Measurements from ENCODE around the gene DCLRE1C. TPM values are rescaled to one million over a fixed set of nuclear protein-coding genes. Genes with fewer than 3 reads are reported as not detected.

DCLRE1C gene
- total and polyA plus RNA-seq, 9 of the 15 experiments (the other 6 are each of a cell fraction or from before 2014, with no cell fraction given) = 8.8 to 22.2 (median 13.9) TPM

DNA sequence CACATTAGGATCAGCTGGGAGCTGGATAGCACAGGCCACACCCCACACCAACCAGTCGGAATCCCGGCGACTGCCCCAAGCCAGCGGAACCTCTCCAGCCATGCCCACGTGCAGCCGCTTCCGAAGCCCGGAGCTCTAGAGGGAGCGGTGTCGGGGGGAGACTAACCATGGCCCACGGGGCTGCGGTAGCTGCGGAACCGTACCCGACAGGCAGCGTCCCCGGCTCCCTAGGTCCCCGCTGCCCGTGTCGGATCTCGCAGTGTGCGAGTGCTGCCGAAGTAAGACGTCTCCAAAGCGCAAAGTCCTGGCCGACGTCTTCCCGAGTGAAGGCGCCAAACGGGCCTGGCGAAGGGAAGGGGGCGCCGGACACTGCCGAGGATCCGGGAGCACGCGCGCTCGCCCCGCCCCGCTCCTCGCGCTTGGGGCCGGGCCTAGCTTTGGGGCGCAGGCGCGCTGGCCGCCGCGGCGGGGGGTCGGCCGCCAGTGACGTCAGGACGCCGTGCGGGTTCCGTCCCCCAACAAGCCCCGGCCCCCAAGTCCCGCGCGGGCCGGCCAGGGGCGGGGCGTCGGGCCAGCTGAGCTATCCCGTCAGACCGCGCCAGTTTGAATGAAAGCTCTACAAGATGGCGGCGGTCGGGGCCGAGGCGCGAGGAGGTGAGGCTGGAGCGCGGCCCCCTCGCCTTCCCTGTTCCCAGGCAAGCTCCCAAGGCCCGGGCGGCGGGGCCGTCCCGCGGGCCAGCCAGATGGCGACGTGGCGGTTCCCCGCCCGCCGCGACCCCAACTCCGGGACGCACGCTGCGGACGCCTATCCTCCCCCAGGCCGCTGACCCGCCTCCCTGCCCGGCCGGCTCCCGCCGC is 75.4 kb downstream of the DCLRE1C start, which contains the start of gene SUV39H2 (continued):
- TF ChIP-seq, protein P1, sequence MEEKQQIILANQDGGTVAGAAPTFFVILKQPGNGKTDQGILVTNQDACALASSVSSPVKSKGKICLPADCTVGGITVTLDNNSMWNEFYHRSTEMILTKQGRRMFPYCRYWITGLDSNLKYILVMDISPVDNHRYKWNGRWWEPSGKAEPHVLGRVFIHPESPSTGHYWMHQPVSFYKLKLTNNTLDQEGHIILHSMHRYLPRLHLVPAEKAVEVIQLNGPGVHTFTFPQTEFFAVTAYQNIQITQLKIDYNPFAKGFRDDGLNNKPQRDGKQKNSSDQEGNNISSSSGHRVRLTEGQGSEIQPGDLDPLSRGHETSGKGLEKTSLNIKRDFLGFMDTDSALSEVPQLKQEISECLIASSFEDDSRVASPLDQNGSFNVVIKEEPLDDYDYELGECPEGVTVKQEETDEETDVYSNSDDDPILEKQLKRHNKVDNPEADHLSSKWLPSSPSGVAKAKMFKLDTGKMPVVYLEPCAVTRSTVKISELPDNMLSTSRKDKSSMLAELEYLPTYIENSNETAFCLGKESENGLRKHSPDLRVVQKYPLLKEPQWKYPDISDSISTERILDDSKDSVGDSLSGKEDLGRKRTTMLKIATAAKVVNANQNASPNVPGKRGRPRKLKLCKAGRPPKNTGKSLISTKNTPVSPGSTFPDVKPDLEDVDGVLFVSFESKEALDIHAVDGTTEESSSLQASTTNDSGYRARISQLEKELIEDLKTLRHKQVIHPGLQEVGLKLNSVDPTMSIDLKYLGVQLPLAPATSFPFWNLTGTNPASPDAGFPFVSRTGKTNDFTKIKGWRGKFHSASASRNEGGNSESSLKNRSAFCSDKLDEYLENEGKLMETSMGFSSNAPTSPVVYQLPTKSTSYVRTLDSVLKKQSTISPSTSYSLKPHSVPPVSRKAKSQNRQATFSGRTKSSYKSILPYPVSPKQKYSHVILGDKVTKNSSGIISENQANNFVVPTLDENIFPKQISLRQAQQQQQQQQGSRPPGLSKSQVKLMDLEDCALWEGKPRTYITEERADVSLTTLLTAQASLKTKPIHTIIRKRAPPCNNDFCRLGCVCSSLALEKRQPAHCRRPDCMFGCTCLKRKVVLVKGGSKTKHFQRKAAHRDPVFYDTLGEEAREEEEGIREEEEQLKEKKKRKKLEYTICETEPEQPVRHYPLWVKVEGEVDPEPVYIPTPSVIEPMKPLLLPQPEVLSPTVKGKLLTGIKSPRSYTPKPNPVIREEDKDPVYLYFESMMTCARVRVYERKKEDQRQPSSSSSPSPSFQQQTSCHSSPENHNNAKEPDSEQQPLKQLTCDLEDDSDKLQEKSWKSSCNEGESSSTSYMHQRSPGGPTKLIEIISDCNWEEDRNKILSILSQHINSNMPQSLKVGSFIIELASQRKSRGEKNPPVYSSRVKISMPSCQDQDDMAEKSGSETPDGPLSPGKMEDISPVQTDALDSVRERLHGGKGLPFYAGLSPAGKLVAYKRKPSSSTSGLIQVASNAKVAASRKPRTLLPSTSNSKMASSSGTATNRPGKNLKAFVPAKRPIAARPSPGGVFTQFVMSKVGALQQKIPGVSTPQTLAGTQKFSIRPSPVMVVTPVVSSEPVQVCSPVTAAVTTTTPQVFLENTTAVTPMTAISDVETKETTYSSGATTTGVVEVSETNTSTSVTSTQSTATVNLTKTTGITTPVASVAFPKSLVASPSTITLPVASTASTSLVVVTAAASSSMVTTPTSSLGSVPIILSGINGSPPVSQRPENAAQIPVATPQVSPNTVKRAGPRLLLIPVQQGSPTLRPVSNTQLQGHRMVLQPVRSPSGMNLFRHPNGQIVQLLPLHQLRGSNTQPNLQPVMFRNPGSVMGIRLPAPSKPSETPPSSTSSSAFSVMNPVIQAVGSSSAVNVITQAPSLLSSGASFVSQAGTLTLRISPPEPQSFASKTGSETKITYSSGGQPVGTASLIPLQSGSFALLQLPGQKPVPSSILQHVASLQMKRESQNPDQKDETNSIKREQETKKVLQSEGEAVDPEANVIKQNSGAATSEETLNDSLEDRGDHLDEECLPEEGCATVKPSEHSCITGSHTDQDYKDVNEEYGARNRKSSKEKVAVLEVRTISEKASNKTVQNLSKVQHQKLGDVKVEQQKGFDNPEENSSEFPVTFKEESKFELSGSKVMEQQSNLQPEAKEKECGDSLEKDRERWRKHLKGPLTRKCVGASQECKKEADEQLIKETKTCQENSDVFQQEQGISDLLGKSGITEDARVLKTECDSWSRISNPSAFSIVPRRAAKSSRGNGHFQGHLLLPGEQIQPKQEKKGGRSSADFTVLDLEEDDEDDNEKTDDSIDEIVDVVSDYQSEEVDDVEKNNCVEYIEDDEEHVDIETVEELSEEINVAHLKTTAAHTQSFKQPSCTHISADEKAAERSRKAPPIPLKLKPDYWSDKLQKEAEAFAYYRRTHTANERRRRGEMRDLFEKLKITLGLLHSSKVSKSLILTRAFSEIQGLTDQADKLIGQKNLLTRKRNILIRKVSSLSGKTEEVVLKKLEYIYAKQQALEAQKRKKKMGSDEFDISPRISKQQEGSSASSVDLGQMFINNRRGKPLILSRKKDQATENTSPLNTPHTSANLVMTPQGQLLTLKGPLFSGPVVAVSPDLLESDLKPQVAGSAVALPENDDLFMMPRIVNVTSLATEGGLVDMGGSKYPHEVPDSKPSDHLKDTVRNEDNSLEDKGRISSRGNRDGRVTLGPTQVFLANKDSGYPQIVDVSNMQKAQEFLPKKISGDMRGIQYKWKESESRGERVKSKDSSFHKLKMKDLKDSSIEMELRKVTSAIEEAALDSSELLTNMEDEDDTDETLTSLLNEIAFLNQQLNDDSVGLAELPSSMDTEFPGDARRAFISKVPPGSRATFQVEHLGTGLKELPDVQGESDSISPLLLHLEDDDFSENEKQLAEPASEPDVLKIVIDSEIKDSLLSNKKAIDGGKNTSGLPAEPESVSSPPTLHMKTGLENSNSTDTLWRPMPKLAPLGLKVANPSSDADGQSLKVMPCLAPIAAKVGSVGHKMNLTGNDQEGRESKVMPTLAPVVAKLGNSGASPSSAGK (IDR thresholded peaks at IDR 0.05) = peak; percentile 94
- TF ChIP-seq RNF2 (IDR thresholded peaks at IDR 0.05) (peak; percentile 15; the same call in 1 of the 2 replicates), SMC3 (conservative IDR thresholded peaks at IDR 0.05; ENCODE audit: insufficient read depth, low read depth, low read length) (no peak), ZKSCAN3 (CRISPR knock-in tag; IDR thresholded peaks at IDR 0.05) (no peak), CHD4 (IDR thresholded peaks at IDR 0.05; ENCODE audit: insufficient read depth, insufficient replicate concordance, low read depth, low read length, poor library complexity, severe bottlenecking) (no peak), FOXP4 (CRISPR knock-in tag; IDR thresholded peaks at IDR 0.05; ENCODE audit: borderline replicate concordance) (0 out of 2 replicates have a peak, but pooled peaks have one; percentile 13), FOXM1 (IDR thresholded peaks at IDR 0.05; ENCODE audit: low read depth) (no peak), FOXM1 (CRISPR knock-in tag; IDR thresholded peaks at IDR 0.05; ENCODE audit: low read depth) (peak; percentile 58), XRCC5 (IDR thresholded peaks at IDR 0.05; ENCODE audit: low read depth, low read length) (no peak; the same call in 1 of the 2 replicates)
- TF ChIP-seq, protein P2, sequence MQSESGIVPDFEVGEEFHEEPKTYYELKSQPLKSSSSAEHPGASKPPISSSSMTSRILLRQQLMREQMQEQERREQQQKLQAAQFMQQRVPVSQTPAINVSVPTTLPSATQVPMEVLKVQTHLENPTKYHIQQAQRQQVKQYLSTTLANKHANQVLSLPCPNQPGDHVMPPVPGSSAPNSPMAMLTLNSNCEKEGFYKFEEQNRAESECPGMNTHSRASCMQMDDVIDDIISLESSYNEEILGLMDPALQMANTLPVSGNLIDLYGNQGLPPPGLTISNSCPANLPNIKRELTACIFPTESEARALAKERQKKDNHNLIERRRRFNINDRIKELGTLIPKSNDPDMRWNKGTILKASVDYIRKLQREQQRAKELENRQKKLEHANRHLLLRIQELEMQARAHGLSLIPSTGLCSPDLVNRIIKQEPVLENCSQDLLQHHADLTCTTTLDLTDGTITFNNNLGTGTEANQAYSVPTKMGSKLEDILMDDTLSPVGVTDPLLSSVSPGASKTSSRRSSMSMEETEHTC (IDR thresholded peaks at IDR 0.05) = 0 out of 2 replicates have a peak, but pooled peaks have one; percentile 48
